ENCODE data around the gene PRTFDC1. TPM values are rescaled to one million over a fixed set of nuclear protein-coding genes. Genes with fewer than 3 reads are reported as not detected.

PRTFDC1 gene
- total RNA-seq, 1 donor from 2014 or later, result 17.5 TPM

DNA sequence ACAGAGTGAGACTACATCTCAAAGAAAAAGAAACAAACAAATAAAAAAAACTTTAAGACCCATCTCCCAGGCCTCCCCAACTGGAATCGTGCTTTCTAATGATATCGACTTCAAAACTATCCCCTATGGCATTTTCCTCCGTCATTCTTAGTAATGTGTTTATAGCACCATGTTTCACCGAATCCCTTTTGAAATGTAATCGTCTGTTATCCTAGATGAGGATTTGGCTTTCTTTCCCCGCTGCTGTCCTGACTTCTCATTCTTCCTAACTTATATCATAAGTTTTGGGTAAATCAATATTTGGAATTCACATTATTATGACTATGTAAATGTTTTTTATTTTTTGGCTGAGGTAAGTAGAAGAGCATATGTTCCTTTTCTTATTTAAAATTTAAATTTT is 151.5 kb downstream of the PRTFDC1 start:
- TF ChIP-seq, protein P1, sequence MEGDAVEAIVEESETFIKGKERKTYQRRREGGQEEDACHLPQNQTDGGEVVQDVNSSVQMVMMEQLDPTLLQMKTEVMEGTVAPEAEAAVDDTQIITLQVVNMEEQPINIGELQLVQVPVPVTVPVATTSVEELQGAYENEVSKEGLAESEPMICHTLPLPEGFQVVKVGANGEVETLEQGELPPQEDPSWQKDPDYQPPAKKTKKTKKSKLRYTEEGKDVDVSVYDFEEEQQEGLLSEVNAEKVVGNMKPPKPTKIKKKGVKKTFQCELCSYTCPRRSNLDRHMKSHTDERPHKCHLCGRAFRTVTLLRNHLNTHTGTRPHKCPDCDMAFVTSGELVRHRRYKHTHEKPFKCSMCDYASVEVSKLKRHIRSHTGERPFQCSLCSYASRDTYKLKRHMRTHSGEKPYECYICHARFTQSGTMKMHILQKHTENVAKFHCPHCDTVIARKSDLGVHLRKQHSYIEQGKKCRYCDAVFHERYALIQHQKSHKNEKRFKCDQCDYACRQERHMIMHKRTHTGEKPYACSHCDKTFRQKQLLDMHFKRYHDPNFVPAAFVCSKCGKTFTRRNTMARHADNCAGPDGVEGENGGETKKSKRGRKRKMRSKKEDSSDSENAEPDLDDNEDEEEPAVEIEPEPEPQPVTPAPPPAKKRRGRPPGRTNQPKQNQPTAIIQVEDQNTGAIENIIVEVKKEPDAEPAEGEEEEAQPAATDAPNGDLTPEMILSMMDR (IDR thresholded peaks at IDR 0.05; ENCODE audit: unreplicated experiment), result no peak

More for the DNA sequence above, 151.5 kb downstream of the PRTFDC1 start:
- DNase-seq (ENCODE audit: low spot score), result no peak
- no peaks in the 10 kb centered on the region for H3K27me3 Mint-ChIP-seq (ENCODE audit: unreplicated experiment)
- H3K36me3 Mint-ChIP-seq (ENCODE audit: low read depth, unreplicated experiment), result no peaks in the 10 kb centered on the region
- no peaks in the 10 kb centered on the region for H3K4me1 Mint-ChIP-seq (ENCODE audit: unreplicated experiment)
- H3K4me3 Mint-ChIP-seq (ENCODE audit: unreplicated experiment), result no peak overlapping the region
- no peak overlapping the region for H3K27ac Mint-ChIP-seq (ENCODE audit: unreplicated experiment)
- no peaks in the 10 kb centered on the region for H3K9me3 Mint-ChIP-seq (ENCODE audit: unreplicated experiment)

Other genes starting within 250 kb of the PRTFDC1 start
- 100 TPM for gene ARHGAP21, start 228.7 kb downstream of the PRTFDC1 start, total RNA-seq (ENCODE audit: unreplicated experiment)
- gene ENKUR, start 63.6 kb upstream of the PRTFDC1 start, total RNA-seq (ENCODE audit: unreplicated experiment), result not detected
- gene THNSL1, start 64.0 kb upstream of the PRTFDC1 start, total RNA-seq (ENCODE audit: unreplicated experiment), result 3.6 TPM
- 0.13 TPM for gene GPR158, start 222.4 kb upstream of the PRTFDC1 start, total RNA-seq (ENCODE audit: unreplicated experiment)

Measured in endothelial cell (in vitro differentiated cells).